Upper lobe of left lung (tissue), 4 donors: Measurements from ENCODE around the gene CERS6.

Source experiments
- POLR2A ChIP-seq, 4 donors: fragments of 450-650 bp; IDR thresholded peaks; one replicate each; pipeline ENCODE4 v1.5.1; 2016 to 2017; ENCODE audit warnings: antibody characterized with exemption in 4 of 4, mild to moderate bottlenecking in 2 of 4
- POLR2AphosphoS5 ChIP-seq, 2 donors: sonication (generic); formaldehyde crosslinking; IDR thresholded peaks; one replicate each; pipeline ENCODE4 v1.5.1; 2017; ENCODE audit warnings: antibody characterized with exemption in 2 of 2
- TF ChIP-seq, protein P1 (sequence below), 6 experiments: fragments of 450-650 bp in 4 of 6; fragments of 200-600 bp in 2 of 6; sonication (generic) in 2 of 6; IDR thresholded peaks; one replicate each; pipeline ENCODE4 v1.5.1; 2016 to 2019; ENCODE audit warnings: antibody characterized with exemption in 6 of 6

GRCh38 chr2:168432565-168433186, 23.4 kb upstream of the CERS6 start:
- TF ChIP-seq, protein P1, sequence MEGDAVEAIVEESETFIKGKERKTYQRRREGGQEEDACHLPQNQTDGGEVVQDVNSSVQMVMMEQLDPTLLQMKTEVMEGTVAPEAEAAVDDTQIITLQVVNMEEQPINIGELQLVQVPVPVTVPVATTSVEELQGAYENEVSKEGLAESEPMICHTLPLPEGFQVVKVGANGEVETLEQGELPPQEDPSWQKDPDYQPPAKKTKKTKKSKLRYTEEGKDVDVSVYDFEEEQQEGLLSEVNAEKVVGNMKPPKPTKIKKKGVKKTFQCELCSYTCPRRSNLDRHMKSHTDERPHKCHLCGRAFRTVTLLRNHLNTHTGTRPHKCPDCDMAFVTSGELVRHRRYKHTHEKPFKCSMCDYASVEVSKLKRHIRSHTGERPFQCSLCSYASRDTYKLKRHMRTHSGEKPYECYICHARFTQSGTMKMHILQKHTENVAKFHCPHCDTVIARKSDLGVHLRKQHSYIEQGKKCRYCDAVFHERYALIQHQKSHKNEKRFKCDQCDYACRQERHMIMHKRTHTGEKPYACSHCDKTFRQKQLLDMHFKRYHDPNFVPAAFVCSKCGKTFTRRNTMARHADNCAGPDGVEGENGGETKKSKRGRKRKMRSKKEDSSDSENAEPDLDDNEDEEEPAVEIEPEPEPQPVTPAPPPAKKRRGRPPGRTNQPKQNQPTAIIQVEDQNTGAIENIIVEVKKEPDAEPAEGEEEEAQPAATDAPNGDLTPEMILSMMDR (IDR thresholded peaks at IDR 0.05): no peak
- TF ChIP-seq POLR2AphosphoS5 (IDR thresholded peaks at IDR 0.05) (no peak), POLR2A (IDR thresholded peaks at IDR 0.05) (no peak)
